Type B pancreatic cell (in vitro differentiated cells): ENCODE data around the gene TPM1. TPM values are rescaled to one million over a fixed set of nuclear protein-coding genes. Genes with fewer than 3 reads are reported as not detected.
A peak's percentile ranks its signal among the peaks of the same experiment; 100 is the strongest.

ENCODE experiments used
- DNase-seq: peaks from one replicate; pipeline ENCODE4 v3.0.0; 2021; ENCODE audit warnings: mixed read lengths; ENCODE audit not compliant: unreplicated experiment; ENCODE audit errors: extremely low spot score
- H3K27ac Mint-ChIP-seq: 2 replicates; pipeline ENCODE4 v1.8.0; 2021; ENCODE audit warnings: mild to moderate bottlenecking, mixed read lengths
- H3K27me3 Mint-ChIP-seq: 2 replicates; pipeline ENCODE4 v1.8.0; 2021; ENCODE audit warnings: mixed read lengths
- H3K36me3 Mint-ChIP-seq: 2 replicates; pipeline ENCODE4 v1.8.0; 2021; ENCODE audit warnings: mixed read lengths
- H3K4me1 Mint-ChIP-seq: one replicate; pipeline ENCODE4 v1.8.0; 2021; ENCODE audit warnings: mixed read lengths; ENCODE audit not compliant: unreplicated experiment
- H3K4me3 Mint-ChIP-seq: 2 replicates; pipeline ENCODE4 v1.8.0; 2021; ENCODE audit warnings: mild to moderate bottlenecking, mixed read lengths
- H3K9me3 Mint-ChIP-seq: 2 replicates; pipeline ENCODE4 v1.8.0; 2021; ENCODE audit warnings: mixed read lengths
- CTCF ChIP-seq: fragments of 200-600 bp; sonication (generic); conservative IDR thresholded peaks from 2 replicates; pipeline ENCODE4 v1.5.0; 2021; ENCODE audit warnings: antibody characterized with exemption, mild to moderate bottlenecking
- total RNA-seq: library from RNA; stranded (reverse); gene quantifications from 2 replicates; pipeline ENCODE4 v1.2.1, GENCODE V29; 2021; ENCODE audit warnings: low replicate concordance

TPM1 gene
- total RNA-seq, 1 donor from 2014 or later = 447 TPM

GRCh38 chr15:63037976-63038720, 4.4 kb upstream of the TPM1 start:
- TF ChIP-seq CTCF = no peak
- DNase-seq = no peak
- H3K27ac Mint-ChIP-seq = peak overlapping the region; percentile 85
- H3K27me3 Mint-ChIP-seq = no peaks in the 10 kb centered on the region
- peaks cover 29% of the 10 kb centered on the region for H3K4me1 Mint-ChIP-seq
- H3K9me3 Mint-ChIP-seq = no peaks in the 10 kb centered on the region
- H3K4me3 Mint-ChIP-seq = peak overlapping the region; percentile 28
- H3K36me3 Mint-ChIP-seq = no peaks in the 10 kb centered on the region

GRCh38 chr15:63038926-63039673, 3.4 kb upstream of the TPM1 start:
- H3K27me3 Mint-ChIP-seq = no peaks in the 10 kb centered on the region
- TF ChIP-seq CTCF = no peak
- H3K36me3 Mint-ChIP-seq = peaks cover under 1% of the 10 kb centered on the region
- no peak for DNase-seq
- H3K9me3 Mint-ChIP-seq = no peaks in the 10 kb centered on the region
- peak overlapping the region; percentile 35 for H3K4me3 Mint-ChIP-seq
- H3K4me1 Mint-ChIP-seq = peaks cover 29% of the 10 kb centered on the region
- H3K27ac Mint-ChIP-seq = peak overlapping the region; percentile 85

GRCh38 chr15:63039811-63040210, 2.7 kb upstream of the TPM1 start:
- no peak for DNase-seq
- Mint-ChIP-seq H3K9me3 (no peaks in the 10 kb centered on the region), H3K4me1 (peaks cover 36% of the 10 kb centered on the region), H3K27ac (no peak overlapping the region), H3K36me3 (peaks cover 6% of the 10 kb centered on the region), H3K27me3 (no peaks in the 10 kb centered on the region), H3K4me3 (no peak overlapping the region)
- TF ChIP-seq CTCF = no peak

GRCh38 chr15:63040509-63040908, 2.0 kb upstream of the TPM1 start:
- peak overlapping the region; percentile 2 for H3K4me3 Mint-ChIP-seq
- H3K4me1 Mint-ChIP-seq = peaks cover 43% of the 10 kb centered on the region
- peak overlapping the region; percentile 29 for H3K27ac Mint-ChIP-seq
- no peak for DNase-seq
- no peak for TF ChIP-seq CTCF
- no peaks in the 10 kb centered on the region for H3K27me3 Mint-ChIP-seq
- no peaks in the 10 kb centered on the region for H3K9me3 Mint-ChIP-seq
- H3K36me3 Mint-ChIP-seq = peaks cover 12% of the 10 kb centered on the region

GRCh38 chr15:63040954-63041353, 1.6 kb upstream of the TPM1 start:
- H3K27me3 Mint-ChIP-seq = no peaks in the 10 kb centered on the region
- H3K27ac Mint-ChIP-seq = peak overlapping the region; percentile 88
- peak overlapping the region; percentile 99 for H3K4me3 Mint-ChIP-seq
- DNase-seq = no peak
- H3K4me1 Mint-ChIP-seq = peaks cover 47% of the 10 kb centered on the region
- TF ChIP-seq CTCF = no peak
- no peaks in the 10 kb centered on the region for H3K9me3 Mint-ChIP-seq
- H3K36me3 Mint-ChIP-seq = peaks cover 16% of the 10 kb centered on the region
